Measurements from ENCODE around the gene MKLN1.

GRCh38 chr7:131501422-131501821, 173.7 kb downstream of the MKLN1 start:
- TF ChIP-seq CTCF (conservative IDR thresholded peaks at IDR 0.05) (no peak), EZH2 (IDR thresholded peaks at IDR 0.05; ENCODE audit: low read depth) (no peak)
